Calu3 (cell line): ENCODE results near the gene CLCN4. TPM values are rescaled to one million over a fixed set of nuclear protein-coding genes. Genes with fewer than 3 reads are reported as not detected.

Experiments
- BruUV-seq: library from RNA; stranded (reverse); fragments of 400-500 nt; replicated peaks from 2 replicates; lab custom pipeline; 2021; lab: Mats Ljungman, UMichigan
- CTCF ChIA-PET: fragments of 300-600 bp; sonication (Branson Sonifier 250); formaldehyde crosslinking; loops from one replicate; lab custom pipeline; 2022; ENCODE audit warnings: antibody characterized with exemption; lab: Charles Lee
- DNase-seq: peaks from one replicate; pipeline ENCODE4 v3.0.0; 2022
- H3K27ac Mint-ChIP-seq: one replicate; pipeline ENCODE4 v1.8.0; 2022; ENCODE audit warnings: mixed read lengths; ENCODE audit not compliant: unreplicated experiment
- H3K27me3 Mint-ChIP-seq: one replicate; pipeline ENCODE4 v1.8.0; 2022; ENCODE audit warnings: mixed read lengths; ENCODE audit not compliant: unreplicated experiment
- H3K36me3 Mint-ChIP-seq: one replicate; pipeline ENCODE4 v1.8.0; 2022; ENCODE audit warnings: mild to moderate bottlenecking, moderate library complexity, mixed read lengths; ENCODE audit not compliant: insufficient read depth, unreplicated experiment
- H3K4me1 Mint-ChIP-seq: one replicate; pipeline ENCODE4 v1.8.0; 2022; ENCODE audit warnings: mild to moderate bottlenecking, low read depth, mixed read lengths; ENCODE audit not compliant: unreplicated experiment
- H3K4me3 Mint-ChIP-seq: one replicate; pipeline ENCODE4 v1.8.0; 2022; ENCODE audit warnings: mild to moderate bottlenecking, low read depth, moderate library complexity, mixed read lengths; ENCODE audit not compliant: unreplicated experiment
- H3K9me3 Mint-ChIP-seq: one replicate; pipeline ENCODE4 v1.8.0; 2022; ENCODE audit warnings: low read depth, mixed read lengths; ENCODE audit not compliant: unreplicated experiment
- CTCF ChIP-seq: fragments of 200-600 bp; IDR thresholded peaks from one replicate; pipeline ENCODE4 v1.8.0; 2022; ENCODE audit warnings: antibody characterized with exemption; ENCODE audit not compliant: unreplicated experiment
- intact Hi-C: fragments of 100-400 bp; cut with micrococcal nuclease; formaldehyde crosslinking; loops from one replicate; pipeline ENCODE4 v1.10.0; 2022; ENCODE audit not compliant: unreplicated experiment
- total RNA-seq: library from RNA; stranded (reverse); gene quantifications from 2 replicates; pipeline ENCODE4 v1.2.3, GENCODE V29; 2022

Gene CLCN4
- total RNA-seq, 1 experiment from 2014 or later, result 13.3 TPM

- Mint-ChIP-seq H3K27ac (no peak overlapping the region), H3K9me3 (no peaks in the 10 kb centered on the region), H3K4me3 (no peak overlapping the region), H3K27me3 (no peaks in the 10 kb centered on the region), H3K4me1 (peaks cover 8% of the 10 kb centered on the region), H3K36me3 (no peaks in the 10 kb centered on the region)
- BruUV-seq, result no TSS peak
- intact Hi-C loops, result no loop called here
- TF ChIP-seq CTCF, result no peak
- DNase-seq, result no peak
- CTCF ChIA-PET, result no interaction called here
Observed at GRCh38 chrX:10195947-10196346, 39.2 kb downstream of the CLCN4 start.

- no TSS peak for BruUV-seq
- no peak for TF ChIP-seq CTCF
- CTCF ChIA-PET, result no interaction called here
- intact Hi-C loops, result no loop called here
- Mint-ChIP-seq H3K4me1 (peaks cover 8% of the 10 kb centered on the region), H3K4me3 (no peak overlapping the region), H3K36me3 (no peaks in the 10 kb centered on the region), H3K27ac (no peak overlapping the region), H3K27me3 (no peaks in the 10 kb centered on the region), H3K9me3 (no peaks in the 10 kb centered on the region)
- DNase-seq, result no peak
Observed at GRCh38 chrX:10197279-10198210, 40.8 kb downstream of the CLCN4 start.

GRCh38 chrX:10198254-10198653 lies 41.5 kb downstream of the CLCN4 start:
- Mint-ChIP-seq H3K4me1 (peaks cover 8% of the 10 kb centered on the region), H3K27me3 (no peaks in the 10 kb centered on the region), H3K4me3 (no peak overlapping the region), H3K9me3 (no peaks in the 10 kb centered on the region), H3K36me3 (no peaks in the 10 kb centered on the region), H3K27ac (no peak overlapping the region)
- DNase-seq, result no peak
- TF ChIP-seq CTCF, result no peak
- intact Hi-C loops, result no loop called here
- CTCF ChIA-PET, result no interaction called here
- no TSS peak for BruUV-seq

GRCh38 chrX:10199212-10199611 lies 42.4 kb downstream of the CLCN4 start:
- Mint-ChIP-seq H3K36me3 (no peaks in the 10 kb centered on the region), H3K4me3 (no peak overlapping the region), H3K27me3 (no peaks in the 10 kb centered on the region), H3K9me3 (no peaks in the 10 kb centered on the region), H3K4me1 (peaks cover 8% of the 10 kb centered on the region), H3K27ac (no peak overlapping the region)
- CTCF ChIA-PET, result no interaction called here
- no TSS peak for BruUV-seq
- DNase-seq, result no peak
- intact Hi-C loops, result no loop called here
- no peak for TF ChIP-seq CTCF
